Measurements from ENCODE around the gene TAF4B.

Gene TAF4B

GRCh38 chr18:26320686-26321085 is 94.4 kb downstream of the TAF4B start (continued):
- TF ChIP-seq ZNF16 (tag by site-specific recombination; IDR thresholded peaks at IDR 0.05; ENCODE audit: low read depth) (no peak), PRDM4 (tag by site-specific recombination; IDR thresholded peaks at IDR 0.05) (no peak), HOXC10 (CRISPR knock-in tag; IDR thresholded peaks at IDR 0.05) (no peak)

- ChIA-PET CTCF (interaction anchor here (0.6 to 1.6 kb wide), 3 partner anchors 16 to 326 kb away, joined by 3 to 5 read pairs (median 4); no protein-coding TSS in a partner anchor), POLR2A (no interaction called here)
- no peak for TF ChIP-seq ZNF530 (tag by site-specific recombination; IDR thresholded peaks at IDR 0.05; ENCODE audit: low read depth)
- no peak for TF ChIP-seq SP3 (tag by site-specific recombination; IDR thresholded peaks at IDR 0.05)
- 0 out of 2 replicates have a peak, but pooled peaks have one; percentile 6 for TF ChIP-seq KLF1 (tag by site-specific recombination; IDR thresholded peaks at IDR 0.05)
- H3K27ac ChIP-seq (ENCODE audit: extremely low read depth, low read depth, low read length) = no peak overlapping the region
- no peak overlapping the region for H3K4me3 ChIP-seq (ENCODE audit: low read depth, low read length)
- H3K9me3 ChIP-seq (ENCODE audit: control insufficient read depth, insufficient read depth, low read depth, low read length) = no peaks in the 10 kb centered on the region
- peaks cover 0 to 9% of the 10 kb centered on the region in 2 experiments; a peak in 2 of 3 replicates for H3K36me3 ChIP-seq (ENCODE audit: control insufficient read depth in 2 of 2, insufficient read depth in 1 of 2, low read length in 2 of 2)
- H3K4me1 ChIP-seq (ENCODE audit: control insufficient read depth, insufficient read depth, low read length) = no peaks in the 10 kb centered on the region
Measured at GRCh38 chr18:26322890-26323653, 96.8 kb downstream of the TAF4B start.

- Histone ChIP-seq H3K27ac (ENCODE audit: extremely low read depth, low read depth, low read length) (no peak overlapping the region), H3K36me3 (ENCODE audit: control insufficient read depth in 2 of 2, insufficient read depth in 1 of 2, low read length in 2 of 2) (peaks cover 5 to 25% of the 10 kb centered on the region in 2 experiments; a peak in 2 of 3 replicates), H3K4me3 (ENCODE audit: low read depth, low read length) (no peak overlapping the region), H3K4me1 (ENCODE audit: control insufficient read depth, insufficient read depth, low read length) (no peaks in the 10 kb centered on the region), H3K9me3 (ENCODE audit: control insufficient read depth, insufficient read depth, low read depth, low read length) (no peaks in the 10 kb centered on the region)
- ChIA-PET POLR2A (no interaction called here), CTCF (no interaction called here)
- TF ChIP-seq ZNF621 (tag by site-specific recombination; IDR thresholded peaks at IDR 0.05) (no peak), ZNF362 (tag by site-specific recombination; IDR thresholded peaks at IDR 0.05) (no peak), WT1 (tag by site-specific recombination; IDR thresholded peaks at IDR 0.05) (no peak), ZNF530 (tag by site-specific recombination; IDR thresholded peaks at IDR 0.05; ENCODE audit: low read depth) (no peak), GLIS2 (tag by site-specific recombination; IDR thresholded peaks at IDR 0.05) (no peak), ZNF658 (tag by site-specific recombination; IDR thresholded peaks at IDR 0.05) (no peak), ZNF133 (tag by site-specific recombination; IDR thresholded peaks at IDR 0.05) (no peak), ZSCAN4 (tag by site-specific recombination; IDR thresholded peaks at IDR 0.05) (no peak), ZNF544 (tag by site-specific recombination; IDR thresholded peaks at IDR 0.05) (no peak), ZEB2 (tag by site-specific recombination; IDR thresholded peaks at IDR 0.05) (no peak), ZBTB17 (tag by site-specific recombination; IDR thresholded peaks at IDR 0.05) (no peak)
Measured at GRCh38 chr18:26325771-26326170, 99.5 kb downstream of the TAF4B start.

Data from HEK293 (cell line).